ENCODE measurements around the gene TOX3. TPM values are rescaled to one million over a fixed set of nuclear protein-coding genes. Genes with fewer than 3 reads are reported as not detected.

TOX3 gene
- total and polyA plus RNA-seq, 2 of the 8 experiments (the other 6 are each of a cell fraction or from before 2014, with no cell fraction given) = 16.7 to 31.2 TPM

DNA sequence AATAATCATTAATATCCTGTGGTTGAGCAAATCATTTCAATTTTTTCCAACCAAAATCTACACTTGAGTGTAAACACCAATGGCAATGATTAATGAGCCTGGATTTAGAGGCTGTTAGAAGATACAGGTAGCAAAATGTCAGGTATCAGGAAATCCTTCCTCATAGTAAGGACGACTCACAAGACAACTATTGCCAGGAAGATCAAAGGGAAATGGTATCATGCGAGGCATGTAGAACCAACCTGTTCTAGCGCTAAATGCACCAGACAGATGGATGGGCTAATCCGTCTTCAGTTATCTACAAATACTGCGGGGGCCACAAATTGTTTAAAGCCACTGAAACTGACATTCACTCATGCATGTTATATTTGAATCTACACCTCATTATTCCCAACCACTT lies 28.1 kb downstream of the TOX3 start (continued):
- TF ChIP-seq CTBP2 (IDR thresholded peaks at IDR 0.05; ENCODE audit: borderline replicate concordance, insufficient read depth, insufficient read length, low read length) (no peak), SAP30 (IDR thresholded peaks at IDR 0.05; ENCODE audit: insufficient read depth, insufficient replicate concordance, low read length) (no peak), PHF8 (conservative IDR thresholded peaks at IDR 0.05; ENCODE audit: low read depth, low read length) (no peak)

All from H1 (cell line).